Amniotic stem cell (primary cell): ENCODE results near the gene CD80.

ENCODE experiments used
- DNase-seq: peaks from one replicate; lab custom pipeline; 2025; lab: John Stamatoyannopoulos, UW

Gene CD80

GRCh38 chr3:119494597-119494996, 64.8 kb downstream of the CD80 start:
- DNase-seq, result no peak

DNA sequence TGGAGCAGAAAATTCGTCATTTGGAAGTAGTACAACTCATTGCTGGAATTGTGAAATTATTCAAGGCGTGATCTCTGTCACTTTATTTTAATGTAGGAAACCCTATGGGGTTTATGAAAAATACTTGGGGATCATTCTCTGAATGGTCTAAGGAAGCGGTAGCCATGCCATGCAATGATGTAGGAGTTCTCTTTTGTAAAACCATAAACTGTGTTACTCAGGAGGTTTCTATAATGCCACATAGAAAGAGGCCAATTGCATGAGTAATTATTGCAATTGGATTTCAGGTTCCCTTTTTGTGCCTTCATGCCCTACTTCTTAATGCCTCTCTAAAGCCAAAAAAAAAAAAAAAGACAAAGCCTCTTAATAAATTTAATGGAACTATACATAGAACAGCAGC, 66.6 kb downstream of the CD80 start:
- no peak for DNase-seq

- no peak for DNase-seq
These were observed 67.3 kb downstream of the CD80 start for GRCh38 chr3:119492128-119492527.

DNA sequence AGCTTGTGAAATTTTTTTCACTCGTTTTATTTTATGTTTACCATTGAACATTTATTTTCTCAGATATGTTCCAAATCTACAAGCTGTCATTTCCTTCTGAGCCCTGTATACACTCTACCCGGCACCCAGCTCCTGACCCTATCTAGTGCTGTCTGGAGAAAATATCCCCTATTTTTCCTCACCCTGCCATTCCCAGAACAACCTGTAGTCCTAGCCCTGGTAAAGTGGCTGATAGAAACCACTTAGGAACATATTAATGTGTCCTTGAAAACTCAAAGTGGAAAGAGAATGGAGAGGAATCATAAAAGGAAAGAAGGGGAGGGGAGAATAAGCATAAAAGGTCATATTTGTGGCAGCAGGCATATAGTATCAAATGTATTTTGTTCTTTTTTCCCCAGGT, 69.3 kb downstream of the CD80 start:
- no peak for DNase-seq

GRCh38 chr3:119485563-119485962, 73.9 kb downstream of the CD80 start:
- DNase-seq, result no peak

- no peak for DNase-seq
These were observed 76.3 kb downstream of the CD80 start for GRCh38 chr3:119483101-119483500.

DNA sequence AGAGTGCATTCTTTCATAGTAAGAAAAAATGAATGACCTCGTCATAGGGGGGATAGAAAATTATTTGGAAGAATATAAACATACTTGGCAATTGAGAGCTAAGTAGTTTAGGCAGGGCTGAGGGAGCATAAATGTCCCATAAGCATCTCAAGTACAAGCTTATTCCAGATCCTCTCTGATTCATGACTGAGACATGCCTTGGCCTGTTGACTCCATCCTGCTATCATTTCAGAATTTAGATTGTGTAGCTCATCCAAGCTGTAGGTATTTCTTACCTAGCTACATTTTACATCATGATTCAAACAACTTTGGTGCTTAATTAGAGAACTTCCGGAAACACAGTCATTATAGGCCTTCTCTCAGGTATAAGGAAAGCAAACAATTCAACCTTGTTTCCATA, 78.3 kb downstream of the CD80 start:
- DNase-seq, result no peak
